H1 (cell line): ENCODE data around the gene TTC34. TPM values are rescaled to one million over a fixed set of nuclear protein-coding genes. Genes with fewer than 3 reads are reported as not detected.
A peak's percentile ranks its signal among the peaks of the same experiment; 100 is the strongest.

ENCODE experiments used
- CTCF ChIA-PET: fragments of 300-600 bp; sonication (Branson Sonifier 250); formaldehyde crosslinking; loops from one replicate; lab custom pipeline; 2021; ENCODE audit not compliant: partially characterized antibody; lab: Charles Lee
- POLR2A ChIA-PET: fragments of 300-600 bp; sonication (Branson Sonifier 250); formaldehyde crosslinking; loops from one replicate; lab custom pipeline; 2021; ENCODE audit warnings: inconsistent platforms; ENCODE audit not compliant: partially characterized antibody; lab: Charles Lee
- DNase-seq, 2 experiments: peaks; one replicate each; pipeline versions ENCODE4 v3.0.0 to v3.0.0-alpha.2; 2010 to 2022; ENCODE audit warnings: low spot score in 2 of 2, low read depth in 1 of 2, mixed read lengths in 1 of 2
- FAIRE-seq: peaks from 2 replicates; lab custom pipeline; 2011; peaks lifted over from hg19 to GRCh38; lab: Jason Lieb, UNC
- H2AFZ ChIP-seq: 2 replicates; pipeline ENCODE4 v1.8.1; 2012; ENCODE audit warnings: low read length, inconsistent platforms
- H2AK5ac ChIP-seq: 2 replicates; pipeline ENCODE4 v1.6.1; 2013; ENCODE audit warnings: low read depth, low read length
- H2BK120ac ChIP-seq: replicated peaks from 2 replicates; pipeline ENCODE3; 2013; ENCODE audit warnings: low read depth, low read length, inconsistent platforms
- H2BK12ac ChIP-seq: 2 replicates; pipeline ENCODE4 v1.6.1; 2013; ENCODE audit warnings: low read depth, low read length
- H2BK15ac ChIP-seq: 2 replicates; pipeline ENCODE4 v1.6.1; 2013; ENCODE audit warnings: low read length
- H2BK20ac ChIP-seq: 2 replicates; pipeline ENCODE4 v1.6.1; 2013; ENCODE audit warnings: low read length
- H2BK5ac ChIP-seq: 2 replicates; pipeline ENCODE4 v1.6.1; 2013; ENCODE audit warnings: low read depth, low read length
- H3K14ac ChIP-seq: 2 replicates; pipeline ENCODE4 v1.6.1; 2013; ENCODE audit warnings: inconsistent platforms; ENCODE audit not compliant: insufficient read length
- H3K18ac ChIP-seq: 2 replicates; pipeline ENCODE4 v1.6.1; 2013; ENCODE audit warnings: low read length; ENCODE audit errors: extremely low read depth
- H3K23ac ChIP-seq: 2 replicates; pipeline ENCODE4 v1.6.1; 2013; ENCODE audit warnings: inconsistent platforms; ENCODE audit not compliant: insufficient read length
- H3K23me2 ChIP-seq: 2 replicates; pipeline ENCODE4 v1.6.1; 2013; ENCODE audit warnings: low read depth, low read length
- H3K27ac ChIP-seq: 2 replicates; pipeline ENCODE4 v1.6.1; 2011; ENCODE audit warnings: low read depth, low read length, inconsistent platforms
- H3K27me3 ChIP-seq, 4 experiments: replicated peaks in 1 of 4; 1 replicate in 1 of 4; 2 replicates in 3 of 4; pipeline versions ENCODE4 v1.6.1 to v1.8.1; 2011 to 2013; ENCODE audit warnings: low read length in 3 of 4, mild to moderate bottlenecking in 3 of 4, inconsistent platforms in 2 of 4, mixed read lengths in 2 of 4, moderate library complexity in 1 of 4; ENCODE audit not compliant: control insufficient read depth in 3 of 4, insufficient read depth in 3 of 4; ENCODE audit errors: extremely low read depth in 1 of 4
- H3K36me3 ChIP-seq, 4 experiments: 2 replicates each; pipeline versions ENCODE4 v1.6.1 to v1.8.1; 2011 to 2013; ENCODE audit warnings: mild to moderate bottlenecking in 4 of 4, low read length in 3 of 4, moderate library complexity in 2 of 4, control low read depth in 1 of 4, inconsistent platforms in 1 of 4; ENCODE audit not compliant: insufficient read depth in 4 of 4, control insufficient read depth in 2 of 4
- H3K4ac ChIP-seq: replicated peaks from 2 replicates; pipeline ENCODE3; 2013; ENCODE audit warnings: low read length, low read depth, mixed read lengths, inconsistent platforms; ENCODE audit not compliant: insufficient read length
- H3K4me1 ChIP-seq, 4 experiments: replicated peaks in 1 of 4; 1 replicate in 1 of 4; 2 replicates in 3 of 4; pipeline versions ENCODE4 v1.6.1 to v1.8.1; 2011 to 2013; ENCODE audit warnings: low read length in 3 of 4, inconsistent platforms in 2 of 4, mixed read lengths in 1 of 4; ENCODE audit not compliant: insufficient read depth in 4 of 4, control insufficient read depth in 3 of 4
- H3K4me2 ChIP-seq, 2 experiments: 2 replicates each; pipeline versions ENCODE4 v1.6.1 to v1.8.1; 2011 to 2013; ENCODE audit warnings: low read depth in 2 of 2, low read length in 2 of 2, control low read depth in 1 of 2, inconsistent platforms in 1 of 2, mild to moderate bottlenecking in 1 of 2; ENCODE audit not compliant: insufficient read depth in 1 of 2
- H3K4me3 ChIP-seq, 4 experiments: fragments of 200-600, 300-600 bp in 1 of 4; sonication (generic), shearing (Covaris generic), sonication (Bioruptor Twin) in 1 of 4; 2 replicates each; pipeline versions ENCODE4 v1.5.1 to v1.8.1; 2011 to 2016; ENCODE audit warnings: low read length in 4 of 4, low read depth in 3 of 4, control low read depth in 2 of 4, inconsistent platforms in 2 of 4, mild to moderate bottlenecking in 2 of 4, mixed read lengths in 1 of 4, moderate library complexity in 1 of 4; ENCODE audit not compliant: insufficient read depth in 2 of 4; ENCODE audit errors: extremely low read depth in 1 of 4
- H3K56ac ChIP-seq: replicated peaks from 2 replicates; pipeline ENCODE3; 2013; ENCODE audit warnings: low read depth, mild to moderate bottlenecking, mixed read lengths, low read length, inconsistent platforms; ENCODE audit not compliant: insufficient read length
- H3K79me1 ChIP-seq: 2 replicates; pipeline ENCODE4 v1.6.1; 2013; ENCODE audit warnings: low read depth, low read length, control low read depth
- H3K79me2 ChIP-seq, 2 experiments: 2 replicates each; pipeline versions ENCODE4 v1.6.1 to v1.8.1; 2012 to 2013; ENCODE audit warnings: low read length in 2 of 2, mild to moderate bottlenecking in 2 of 2, inconsistent platforms in 1 of 2; ENCODE audit not compliant: insufficient read depth in 2 of 2, control insufficient read depth in 1 of 2
- H3K9ac ChIP-seq, 4 experiments: replicated peaks in 1 of 4; 1 replicate in 1 of 4; 2 replicates in 3 of 4; pipeline versions ENCODE4 v1.6.1 to v1.8.1; 2011 to 2013; ENCODE audit warnings: low read depth in 3 of 4, low read length in 3 of 4, control low read depth in 2 of 4, mild to moderate bottlenecking in 2 of 4, moderate library complexity in 2 of 4, inconsistent platforms in 1 of 4; ENCODE audit errors: extremely low read depth in 1 of 4
- H3K9me3 ChIP-seq, 2 experiments: 2 replicates each; pipeline versions ENCODE4 v1.6.1 to v1.8.1; 2012 to 2013; ENCODE audit warnings: mild to moderate bottlenecking in 2 of 2, moderate library complexity in 2 of 2, control low read depth in 1 of 2, inconsistent platforms in 1 of 2, low read depth in 1 of 2, low read length in 1 of 2, mixed read lengths in 1 of 2; ENCODE audit not compliant: insufficient read depth in 2 of 2
- H4K20me1 ChIP-seq, 2 experiments: replicated peaks in 1 of 2; 2 replicates each; pipeline versions ENCODE3 to v1.8.1; 2011 to 2013; ENCODE audit warnings: inconsistent platforms in 2 of 2, low read length in 2 of 2, mild to moderate bottlenecking in 1 of 2; ENCODE audit not compliant: insufficient read depth in 2 of 2, control insufficient read depth in 1 of 2
- H4K5ac ChIP-seq: 2 replicates; pipeline ENCODE4 v1.6.1; 2013; ENCODE audit warnings: low read length, low read depth, mixed read lengths, inconsistent platforms; ENCODE audit not compliant: insufficient read length
- H4K8ac ChIP-seq: 2 replicates; pipeline ENCODE4 v1.8.0; 2013; ENCODE audit warnings: mild to moderate bottlenecking, moderate library complexity, low read length, inconsistent platforms; ENCODE audit not compliant: insufficient read depth; ENCODE audit errors: extremely low read depth
- H4K91ac ChIP-seq: replicated peaks from 2 replicates; pipeline ENCODE3; 2013; ENCODE audit warnings: low read length, mixed read lengths, inconsistent platforms; ENCODE audit not compliant: insufficient read length
- CHD1 ChIP-seq: IDR thresholded peaks from 2 replicates; pipeline ENCODE4 v1.6.1; 2012; ENCODE audit warnings: low read depth, low read length, improper control_type of control experiment
- CHD2 ChIP-seq: IDR thresholded peaks from 2 replicates; pipeline ENCODE4 v1.6.1; 2012; ENCODE audit warnings: low read length, improper control_type of control experiment
- E2F6 ChIP-seq: IDR thresholded peaks from 2 replicates; pipeline ENCODE4 v1.6.1; 2012; ENCODE audit warnings: inconsistent platforms
- KDM5A ChIP-seq: fragments of 200-600 bp; IDR thresholded peaks from 2 replicates; pipeline ENCODE4 v1.7.1; 2012; ENCODE audit warnings: mild to moderate bottlenecking, low read length, inconsistent platforms, mixed read lengths
- USF2 ChIP-seq: IDR thresholded peaks from 2 replicates; pipeline ENCODE4 v1.6.1; 2011; ENCODE audit warnings: low read length, improper control_type of control experiment
- YY1 ChIP-seq: IDR thresholded peaks from 2 replicates; pipeline ENCODE4 v1.6.1; 2011; ENCODE audit warnings: low read depth, mild to moderate bottlenecking, low read length
- WGBS, 2 experiments: shearing (Covaris generic) in 1 of 2; methylation state at CpG; one replicate each; pipeline versions ENCODE4 v1.1.6 to v1.1.7; 2013 to 2015; ENCODE audit warnings: low lambda C conversion rate in 2 of 2, mixed read lengths in 2 of 2, inconsistent platforms in 1 of 2, low coverage in 1 of 2, missing lambda C conversion rate in 1 of 2; ENCODE audit not compliant: insufficient replicate concordance in 2 of 2, insufficient coverage in 1 of 2, insufficient read length in 1 of 2; ENCODE audit errors: extremely low coverage in 1 of 2, missing lambda C conversion rate in 1 of 2; 5-methylcytosine and 5-hydroxymethylcytosine counted together
- polyA plus RNA-seq, 7 experiments: library from polyadenylated mRNA; depleted of rRNA in 3 of 7; stranded (reverse) in 5 of 7; unstranded in 2 of 7; fragments of >200 nt in 5 of 7; fragments of 200-250 nt in 2 of 7; gene quantifications; 1 replicate in 5 of 7; 2 replicates in 1 of 7; 4 replicates in 1 of 7; pipeline versions ENCODE4 v1.2.1 to v1.2.3, GENCODE V29; 2011 to 2013; ENCODE audit warnings: missing spikeins in 2 of 7, mixed read lengths in 2 of 7
- total RNA-seq: library from RNA; stranded (reverse); fragmentation: NEBNext Ultra II Directional; extraction: Animal tissue kit (Norgen Biotek cat#: 25700); gene quantifications from 2 replicates; pipeline ENCODE4 v1.2.1, GENCODE V29; 2021

Gene TTC34
- total and polyA plus RNA-seq, 2 of the 8 experiments (the other 6 are each of a cell fraction or from before 2014, with no cell fraction given) = 0.23 to 0.50 TPM

- H2BK12ac ChIP-seq = no peak overlapping the region
- CTCF ChIA-PET = interaction anchor here (1.1 kb wide), 1 partner anchor 80 kb away, joined by 4 read pairs; no protein-coding TSS in a partner anchor
These were observed 159.3 kb downstream of the TTC34 start for GRCh38 chr1:2642131-2642559.

More at GRCh38 chr1:2642131-2642559, 159.3 kb downstream of the TTC34 start:
- H3K9ac ChIP-seq = 0 out of 7 replicates have a peak overlapping the region, but pooled peaks of 1 of the 4 experiments have one; percentile 13
- POLR2A ChIA-PET = no interaction called here
- peaks cover 5 to 14% of the 10 kb centered on the region in 2 experiments; a peak in 3 of 4 replicates for H3K9me3 ChIP-seq
- no peak overlapping the region for H3K23ac ChIP-seq
- peak overlapping the region; percentile 16; the same call in 1 of the 2 replicates for H2BK5ac ChIP-seq
- H3K79me2 ChIP-seq = no peaks in the 10 kb centered on the region; a peak in 1 of 4 replicates
- no peak overlapping the region for H2BK120ac ChIP-seq
- no peak overlapping the region for H3K56ac ChIP-seq
- peaks cover 11% of the 10 kb centered on the region; the same call in 1 of the 2 replicates for H3K23me2 ChIP-seq
- 0 out of 2 replicates have a peak overlapping the region, but pooled peaks have one; percentile 29 for H2BK15ac ChIP-seq
- no peaks in the 10 kb centered on the region for H3K36me3 ChIP-seq
- peak overlapping the region; percentile 83 for H3K18ac ChIP-seq
- no peak overlapping the region for H3K14ac ChIP-seq
- peak overlapping the region; percentile 77 to 87 for H3K4me2 ChIP-seq
- peak overlapping the region; percentile 28; the same call in 1 of the 2 replicates for H4K8ac ChIP-seq
- DNase-seq (no peak), FAIRE-seq (no peak)
- no peak overlapping the region for H2AK5ac ChIP-seq
- no peaks in the 10 kb centered on the region for H3K79me1 ChIP-seq
- no peak overlapping the region for H4K91ac ChIP-seq
- TF ChIP-seq YY1 = no peak
- no peak for TF ChIP-seq E2F6
- no peak for TF ChIP-seq KDM5A
- no peak for TF ChIP-seq USF2
- no peak for TF ChIP-seq CHD2
- TF ChIP-seq CHD1 = no peak
- H3K27me3 ChIP-seq = peaks cover 0 to 10% (median 4%) of the 10 kb centered on the region in 4 experiments; a peak in 4 of 7 replicates
- H3K4me1 ChIP-seq = peaks cover 0 to 13% (median 11%) of the 10 kb centered on the region in 4 experiments; a peak in 5 of 7 replicates
- 32% methylated on average over 5 of the region's 11 CpGs; no CpG with 5 or more reads in 1 of the 2 experiments for WGBS, 2 experiments
- no peak overlapping the region for H3K27ac ChIP-seq
- H4K5ac ChIP-seq = no peak overlapping the region
- H2AFZ ChIP-seq = no peak overlapping the region
- H3K4me3 ChIP-seq = peak overlapping the region; percentile 51 to 79 (median 76)
- no peak overlapping the region for H2BK20ac ChIP-seq
- H3K4ac ChIP-seq = no peak overlapping the region
- peaks cover 0 to 7% of the 10 kb centered on the region in 2 experiments for H4K20me1 ChIP-seq
